NOMO-1 treated with DMSO at 0.1 percent for 48 hours (cell line): ENCODE results near the gene INPP5A.
"Not testable (repeated sequence)": the region's sequence is repeated elsewhere in the genome, so short reads cannot be mapped to it uniquely, and the experiment has no call there.

Experiments used
- DNase-seq: peaks from one replicate; lab custom pipeline; 2025; ENCODE audit not compliant: unreplicated experiment; lab: John Stamatoyannopoulos, UW

The INPP5A gene

GRCh38 chr10:132752378-132752777, 214.8 kb downstream of the INPP5A start:
- no peak for DNase-seq

- DNase-seq = no peak
These were observed 215.4 kb downstream of the INPP5A start for GRCh38 chr10:132752961-132753360.

- no peak for DNase-seq
These were observed 216.0 kb downstream of the INPP5A start for GRCh38 chr10:132753596-132753995.

- no peak for DNase-seq
These were observed 216.5 kb downstream of the INPP5A start for GRCh38 chr10:132754071-132754470.

- no peak for DNase-seq
These were observed 217.7 kb downstream of the INPP5A start for GRCh38 chr10:132755166-132755711.

- DNase-seq = no peak
These were observed 219.0 kb downstream of the INPP5A start for GRCh38 chr10:132756591-132756990.

- DNase-seq = no peak
These were observed 219.6 kb downstream of the INPP5A start for GRCh38 chr10:132757171-132757570.

- DNase-seq = no peak
These were observed 221.3 kb downstream of the INPP5A start for GRCh38 chr10:132758865-132759264.

GRCh38 chr10:132761395-132762060, 223.9 kb downstream of the INPP5A start:
- DNase-seq = no peak

GRCh38 chr10:132762267-132762666, 224.7 kb downstream of the INPP5A start:
- no peak for DNase-seq

GRCh38 chr10:132763545-132763944, 226.0 kb downstream of the INPP5A start:
- DNase-seq = no peak

GRCh38 chr10:132764108-132764507, 226.5 kb downstream of the INPP5A start:
- DNase-seq = no peak

- DNase-seq = no peak
These were observed 227.8 kb downstream of the INPP5A start for GRCh38 chr10:132765435-132765834.

- DNase-seq = no peak
These were observed 228.7 kb downstream of the INPP5A start for GRCh38 chr10:132766291-132766690.

- no peak for DNase-seq
These were observed 231.0 kb downstream of the INPP5A start for GRCh38 chr10:132768346-132769248.

GRCh38 chr10:132770061-132771021, 232.8 kb downstream of the INPP5A start:
- no peak for DNase-seq

- not testable (repeated sequence) for DNase-seq
These were observed 235.2 kb downstream of the INPP5A start for GRCh38 chr10:132772816-132773215.

GRCh38 chr10:132774181-132774901, 236.8 kb downstream of the INPP5A start:
- no peak for DNase-seq

- no peak for DNase-seq
These were observed 237.6 kb downstream of the INPP5A start for GRCh38 chr10:132774902-132775863.
